ENCODE data around the gene DOC2B. TPM values are rescaled to one million over a fixed set of nuclear protein-coding genes. Genes with fewer than 3 reads are reported as not detected.
A peak's percentile ranks its signal among the peaks of the same experiment; 100 is the strongest.

Gene DOC2B
- total RNA-seq, 1 experiment from 2014 or later: 2.7 TPM

- peaks cover 3% of the 10 kb centered on the region for H3K27me3 Mint-ChIP-seq (ENCODE audit: low read depth)
- CTCF ChIA-PET: interaction anchor here (0.8 kb wide), 1 partner anchor 19 kb away, joined by 3 read pairs; no protein-coding TSS in a partner anchor
- TF ChIP-seq ZNF263 (CRISPR knock-in tag; IDR thresholded peaks at IDR 0.05; ENCODE audit: low read depth): no peak
- TF ChIP-seq ZMAT4 (CRISPR knock-in tag; IDR thresholded peaks at IDR 0.05): no peak
- no peak for TF ChIP-seq FOXJ3 (CRISPR knock-in tag; IDR thresholded peaks at IDR 0.05; ENCODE audit: borderline replicate concordance)
- TF ChIP-seq MLX (CRISPR knock-in tag; IDR thresholded peaks at IDR 0.05): no peak
- no peak for TF ChIP-seq PRDM15 (CRISPR knock-in tag; IDR thresholded peaks at IDR 0.05)
- no peak for TF ChIP-seq KAT7 (CRISPR knock-in tag; IDR thresholded peaks at IDR 0.05; ENCODE audit: borderline replicate concordance)
- 0 out of 2 replicates have a peak, but pooled peaks have one; percentile 36 for TF ChIP-seq TP53 (CRISPR knock-in tag; IDR thresholded peaks at IDR 0.05)
- 0 out of 2 replicates have a peak, but pooled peaks have one; percentile 37 for TF ChIP-seq FOXP1 (CRISPR knock-in tag; IDR thresholded peaks at IDR 0.05; ENCODE audit: borderline replicate concordance)
- no peak for TF ChIP-seq JUN (CRISPR knock-in tag; IDR thresholded peaks at IDR 0.05)
- no peak for TF ChIP-seq ZNF281 (CRISPR knock-in tag; IDR thresholded peaks at IDR 0.05)
- TF ChIP-seq MAX (CRISPR knock-in tag; IDR thresholded peaks at IDR 0.05): peak; percentile 82; the same call in 1 of the 2 replicates
- TF ChIP-seq ZNF121 (CRISPR knock-in tag; IDR thresholded peaks at IDR 0.05): peak; percentile 51
- TF ChIP-seq FOXK1 (CRISPR knock-in tag; IDR thresholded peaks at IDR 0.05): 0 out of 2 replicates have a peak, but pooled peaks have one; percentile 22
- no peak for TF ChIP-seq ARID4B (CRISPR knock-in tag; IDR thresholded peaks at IDR 0.05; ENCODE audit: borderline replicate concordance)
- no peak for TF ChIP-seq MYBL2 (CRISPR knock-in tag; IDR thresholded peaks at IDR 0.05)
- TF ChIP-seq NR1H2 (CRISPR knock-in tag; IDR thresholded peaks at IDR 0.05): no peak
- peak; percentile 96 for TF ChIP-seq CTCF (IDR thresholded peaks at IDR 0.05)
- no peak for TF ChIP-seq ZBTB43 (CRISPR knock-in tag; IDR thresholded peaks at IDR 0.05)
- TF ChIP-seq MXD4 (CRISPR knock-in tag; IDR thresholded peaks at IDR 0.05; ENCODE audit: borderline replicate concordance): no peak
- no peak for TF ChIP-seq TCF7 (CRISPR knock-in tag; IDR thresholded peaks at IDR 0.05; ENCODE audit: low read depth)
Observed at GRCh38 chr17:143785-144281, 37.6 kb downstream of the DOC2B start.

More at GRCh38 chr17:143785-144281, 37.6 kb downstream of the DOC2B start:
- no peak overlapping the region for H3K4me3 Mint-ChIP-seq
- H3K27ac Mint-ChIP-seq: no peak overlapping the region
- peaks cover 6% of the 10 kb centered on the region for H3K9me3 Mint-ChIP-seq
- POLR2A ChIA-PET: no interaction called here
- peaks cover 3% of the 10 kb centered on the region; the same call in 1 of the 2 replicates for H3K36me3 Mint-ChIP-seq
- no peaks in the 10 kb centered on the region for H3K4me1 Mint-ChIP-seq
- ATAC-seq: peak; percentile 84
- DNase-seq (ENCODE audit: low spot score): peak; percentile 92
